ENCODE measurements around the gene SPDYE3. TPM values are rescaled to one million over a fixed set of nuclear protein-coding genes. Genes with fewer than 3 reads are reported as not detected.
"Not testable (repeated sequence)": the region's sequence is repeated elsewhere in the genome, so short reads cannot be mapped to it uniquely, and the experiment has no call there.

Gene SPDYE3
- total and polyA plus RNA-seq, 2 experiments from 2014 or later, result 3.4 TPM; not detected in 1

DNA sequence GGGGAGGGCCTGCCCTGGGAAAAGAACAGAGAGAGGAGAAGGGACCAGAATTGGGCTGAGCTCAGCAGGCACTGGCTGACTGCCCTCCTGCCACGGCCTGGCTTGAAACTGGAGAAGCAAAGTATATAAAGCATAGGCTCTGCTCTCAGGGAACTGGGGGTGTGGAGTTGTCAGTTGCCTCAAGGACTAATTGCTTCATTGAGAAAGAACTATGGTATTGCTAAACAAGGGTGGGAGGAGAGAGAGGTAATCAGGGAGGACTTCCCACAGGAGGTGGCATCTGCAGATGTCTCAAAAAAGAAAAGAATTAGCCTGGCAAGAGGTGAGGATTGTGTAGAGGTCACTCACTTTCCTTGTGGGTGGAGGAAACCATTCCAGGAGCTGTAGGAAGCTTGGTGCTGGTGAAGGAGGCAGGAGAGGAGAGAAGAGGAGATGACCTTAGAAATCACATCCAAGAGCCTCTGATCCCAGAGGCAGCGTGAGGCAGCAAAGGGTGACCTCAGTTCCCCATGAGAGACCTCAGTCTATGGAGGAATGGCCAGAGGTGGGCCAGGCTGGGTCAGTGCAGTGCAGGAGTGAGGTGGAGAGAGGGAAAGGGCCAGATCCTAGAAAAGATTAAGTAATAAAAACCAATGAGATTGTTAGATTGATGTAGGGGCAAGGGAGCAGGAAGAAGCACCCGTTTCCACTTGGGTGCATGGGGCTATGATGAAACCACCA lies 52.8 kb downstream of the SPDYE3 start:
- no peak overlapping the region for H3K27ac ChIP-seq
- H3K79me2 ChIP-seq, result no peaks in the 10 kb centered on the region
- no peaks in the 10 kb centered on the region for H3K9me3 ChIP-seq (ENCODE audit: low read depth)
- no peaks in the 10 kb centered on the region for H3K27me3 ChIP-seq
- no peak overlapping the region for H3K4me3 ChIP-seq
- no peaks in the 10 kb centered on the region for H3K4me1 ChIP-seq (ENCODE audit: insufficient read depth)
- H3K4me2 ChIP-seq, result no peak overlapping the region
- TF ChIP-seq EZH2phosphoT487 (IDR thresholded peaks at IDR 0.05; ENCODE audit: low read depth, severe bottlenecking, unreplicated experiment) (no peak), EZH2 (IDR thresholded peaks at IDR 0.05; ENCODE audit: borderline replicate concordance) (no peak)
- no peaks in the 10 kb centered on the region for H4K20me1 ChIP-seq (ENCODE audit: insufficient read depth, poor library complexity, severe bottlenecking)
- H3K9me2 ChIP-seq (replicated peaks; ENCODE audit: insufficient read depth), result no peaks in the 10 kb centered on the region
- no peaks in the 10 kb centered on the region for H3K36me3 ChIP-seq (replicated peaks; ENCODE audit: insufficient read depth, low read depth)
- DNase-seq (ENCODE audit: low spot score), result no peak
- no peak overlapping the region for H2AFZ ChIP-seq
- WGBS (ENCODE audit: low lambda C conversion rate, missing lambda C conversion rate), result 96% methylated on average over 3 of the region's 3 CpGs

GRCh38 chr7:100363098-100363497 lies 55.6 kb downstream of the SPDYE3 start:
- Histone ChIP-seq H3K27me3 (no peaks in the 10 kb centered on the region), H3K9me2 (replicated peaks; ENCODE audit: insufficient read depth) (no peaks in the 10 kb centered on the region), H2AFZ (no peak overlapping the region), H3K36me3 (replicated peaks; ENCODE audit: insufficient read depth, low read depth) (no peaks in the 10 kb centered on the region), H3K4me3 (no peak overlapping the region), H3K9me3 (ENCODE audit: low read depth) (no peaks in the 10 kb centered on the region), H3K79me2 (no peaks in the 10 kb centered on the region), H3K27ac (no peak overlapping the region), H4K20me1 (ENCODE audit: insufficient read depth, poor library complexity, severe bottlenecking) (no peaks in the 10 kb centered on the region), H3K4me1 (ENCODE audit: insufficient read depth) (no peaks in the 10 kb centered on the region), H3K4me2 (no peak overlapping the region)
- TF ChIP-seq, protein P1, sequence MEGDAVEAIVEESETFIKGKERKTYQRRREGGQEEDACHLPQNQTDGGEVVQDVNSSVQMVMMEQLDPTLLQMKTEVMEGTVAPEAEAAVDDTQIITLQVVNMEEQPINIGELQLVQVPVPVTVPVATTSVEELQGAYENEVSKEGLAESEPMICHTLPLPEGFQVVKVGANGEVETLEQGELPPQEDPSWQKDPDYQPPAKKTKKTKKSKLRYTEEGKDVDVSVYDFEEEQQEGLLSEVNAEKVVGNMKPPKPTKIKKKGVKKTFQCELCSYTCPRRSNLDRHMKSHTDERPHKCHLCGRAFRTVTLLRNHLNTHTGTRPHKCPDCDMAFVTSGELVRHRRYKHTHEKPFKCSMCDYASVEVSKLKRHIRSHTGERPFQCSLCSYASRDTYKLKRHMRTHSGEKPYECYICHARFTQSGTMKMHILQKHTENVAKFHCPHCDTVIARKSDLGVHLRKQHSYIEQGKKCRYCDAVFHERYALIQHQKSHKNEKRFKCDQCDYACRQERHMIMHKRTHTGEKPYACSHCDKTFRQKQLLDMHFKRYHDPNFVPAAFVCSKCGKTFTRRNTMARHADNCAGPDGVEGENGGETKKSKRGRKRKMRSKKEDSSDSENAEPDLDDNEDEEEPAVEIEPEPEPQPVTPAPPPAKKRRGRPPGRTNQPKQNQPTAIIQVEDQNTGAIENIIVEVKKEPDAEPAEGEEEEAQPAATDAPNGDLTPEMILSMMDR (IDR thresholded peaks at IDR 0.05; ENCODE audit: poor library complexity), result no peak
- no peak for TF ChIP-seq EZH2 (IDR thresholded peaks at IDR 0.05; ENCODE audit: borderline replicate concordance)
- no peak for TF ChIP-seq EZH2phosphoT487 (IDR thresholded peaks at IDR 0.05; ENCODE audit: low read depth, severe bottlenecking, unreplicated experiment)
- DNase-seq (ENCODE audit: low spot score), result no peak

GRCh38 chr7:100363797-100364196 lies 56.3 kb downstream of the SPDYE3 start:
- 98% methylated on average over 7 of the region's 7 CpGs for WGBS (ENCODE audit: low lambda C conversion rate, missing lambda C conversion rate)
- DNase-seq (ENCODE audit: low spot score); H3K36me3 ChIP-seq (replicated peaks; ENCODE audit: insufficient read depth, low read depth); H3K4me3 ChIP-seq; H3K27ac ChIP-seq; H3K4me2 ChIP-seq; H4K20me1 ChIP-seq (ENCODE audit: insufficient read depth, poor library complexity, severe bottlenecking); H3K4me1 ChIP-seq (ENCODE audit: insufficient read depth); H3K79me2 ChIP-seq; H3K27me3 ChIP-seq; H3K9me3 ChIP-seq (ENCODE audit: low read depth); H3K9me2 ChIP-seq (replicated peaks; ENCODE audit: insufficient read depth); H2AFZ ChIP-seq: not testable (repeated sequence)

DNA sequence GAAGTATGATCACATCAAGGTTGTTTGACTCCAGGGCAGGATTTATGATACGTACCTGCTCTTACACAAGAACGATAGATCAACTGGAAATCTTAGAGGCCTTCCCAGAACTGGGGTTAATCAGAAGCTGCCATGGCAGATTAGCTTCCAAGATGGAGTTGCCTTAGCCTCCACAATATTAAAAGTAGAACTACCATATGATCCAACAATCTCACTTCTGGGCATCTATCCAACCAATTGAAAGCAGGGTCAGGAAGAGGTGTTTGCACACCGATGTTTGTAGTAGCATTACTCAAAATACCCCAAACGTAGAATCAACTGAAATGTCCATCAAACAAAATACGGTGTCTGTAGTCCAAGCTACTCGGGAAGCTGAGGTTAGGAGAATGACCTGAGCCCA lies 57.0 kb downstream of the SPDYE3 start:
- no peaks in the 10 kb centered on the region for H4K20me1 ChIP-seq (ENCODE audit: insufficient read depth, poor library complexity, severe bottlenecking)
- H3K9me2 ChIP-seq (replicated peaks; ENCODE audit: insufficient read depth), result no peaks in the 10 kb centered on the region
- no peaks in the 10 kb centered on the region for H3K79me2 ChIP-seq
- H3K4me2 ChIP-seq, result no peak overlapping the region
- no peaks in the 10 kb centered on the region for H3K9me3 ChIP-seq (ENCODE audit: low read depth)
- no peak overlapping the region for H3K27ac ChIP-seq
- H3K4me1 ChIP-seq (ENCODE audit: insufficient read depth), result no peaks in the 10 kb centered on the region
- H3K36me3 ChIP-seq (replicated peaks; ENCODE audit: insufficient read depth, low read depth), result no peaks in the 10 kb centered on the region
- no peak overlapping the region for H3K4me3 ChIP-seq
- H2AFZ ChIP-seq, result no peak overlapping the region
- WGBS (ENCODE audit: low lambda C conversion rate, missing lambda C conversion rate), result 93% methylated on average over 6 of the region's 6 CpGs
- no peaks in the 10 kb centered on the region for H3K27me3 ChIP-seq
- TF ChIP-seq, protein P1 (IDR thresholded peaks at IDR 0.05; ENCODE audit: poor library complexity), result no peak
- TF ChIP-seq EZH2phosphoT487 (IDR thresholded peaks at IDR 0.05; ENCODE audit: low read depth, severe bottlenecking, unreplicated experiment) (no peak), EZH2 (IDR thresholded peaks at IDR 0.05; ENCODE audit: borderline replicate concordance) (no peak)
- no peak for DNase-seq (ENCODE audit: low spot score)

GRCh38 chr7:100365998-100366367 lies 58.5 kb downstream of the SPDYE3 start:
- not testable (repeated sequence) for H2AFZ ChIP-seq; H3K9me3 ChIP-seq (ENCODE audit: low read depth); H3K4me3 ChIP-seq; H4K20me1 ChIP-seq (ENCODE audit: insufficient read depth, poor library complexity, severe bottlenecking); H3K27ac ChIP-seq; H3K9me2 ChIP-seq (replicated peaks; ENCODE audit: insufficient read depth); H3K36me3 ChIP-seq (replicated peaks; ENCODE audit: insufficient read depth, low read depth); H3K27me3 ChIP-seq; H3K4me2 ChIP-seq; H3K4me1 ChIP-seq (ENCODE audit: insufficient read depth); H3K79me2 ChIP-seq; DNase-seq (ENCODE audit: low spot score)
- whole genome bisulfite sequencing (ENCODE audit: low lambda C conversion rate, missing lambda C conversion rate), result 100% methylated on average over 7 of the region's 7 CpGs

All from hepatocyte (in vitro differentiated cells).